PC-3 (cell line): ENCODE results near the gene CNGA1.

Experiments used
- CTCF ChIP-seq: fragments of 300-600 bp; sonication (generic); conservative IDR thresholded peaks from 2 replicates; pipeline ENCODE4 v1.5.1; 2017; ENCODE audit warnings: antibody characterized with exemption, low read depth, mild to moderate bottlenecking, low read length
- EZH2 ChIP-seq: fragments of 300-600 bp; sonication (generic); IDR thresholded peaks from one replicate; pipeline ENCODE4 v1.6.1; 2017; ENCODE audit warnings: antibody characterized with exemption, mild to moderate bottlenecking, low read length; ENCODE audit not compliant: unreplicated experiment
- EZH2phosphoT487 ChIP-seq: fragments of 300-600 bp; sonication (generic); IDR thresholded peaks from 2 replicates; pipeline ENCODE4 v1.6.1; 2018; ENCODE audit warnings: mild to moderate bottlenecking, antibody characterized with exemption, low read length, borderline replicate concordance

- no peak for TF ChIP-seq CTCF
- TF ChIP-seq EZH2phosphoT487 = no peak
- TF ChIP-seq EZH2 = no peak
These were observed 47.9 kb upstream of the CNGA1 start for GRCh38 chr4:48064349-48064748.
